Activated naive CD4-positive, alpha-beta T cell treated with anti-CD3 and anti-CD28 coated beads for 36 hours (primary cell): Measurements from ENCODE around the gene GPR160. TPM values are rescaled to one million over a fixed set of nuclear protein-coding genes. Genes with fewer than 3 reads are reported as not detected.

Experiments used
- CTCF ChIA-PET: fragments of 350-600 bp; sonication (Branson Sonifier 250); formaldehyde crosslinking; loops from one replicate; lab custom pipeline; 2021; ENCODE audit warnings: antibody characterized with exemption; lab: Charles Lee
- DNase-seq: peaks from one replicate; pipeline ENCODE4 v3.0.0-alpha.2; 2020
- H3K27ac Mint-ChIP-seq: one replicate; pipeline ENCODE4 v1.8.0; 2021; ENCODE audit warnings: mild to moderate bottlenecking, mixed read lengths
- H3K27me3 Mint-ChIP-seq: one replicate; pipeline ENCODE4 v1.8.0; 2021; ENCODE audit warnings: low read depth, mixed read lengths
- H3K36me3 Mint-ChIP-seq: one replicate; pipeline ENCODE4 v1.8.0; 2021; ENCODE audit warnings: low read depth, mixed read lengths
- H3K4me1 Mint-ChIP-seq: one replicate; pipeline ENCODE4 v1.8.0; 2021; ENCODE audit warnings: low read depth, mixed read lengths
- H3K4me3 Mint-ChIP-seq: one replicate; pipeline ENCODE4 v1.8.0; 2021; ENCODE audit warnings: mild to moderate bottlenecking, moderate library complexity, mixed read lengths
- H3K9me3 Mint-ChIP-seq: one replicate; pipeline ENCODE4 v1.8.0; 2021; ENCODE audit warnings: mixed read lengths
- intact Hi-C: fragments of 100-400 bp; cut with micrococcal nuclease; formaldehyde crosslinking; loops from one replicate; pipeline ENCODE4 v1.15.1; 2023
- total RNA-seq, 2 experiments: library from RNA; stranded (reverse); gene quantifications; one replicate each; pipeline ENCODE4 v1.2.3, GENCODE V29; 2021

The GPR160 gene
- total RNA-seq, 2 experiments from 2014 or later: 10.3 TPM

- no peaks in the 10 kb centered on the region for H3K27me3 Mint-ChIP-seq
- no peak overlapping the region for H3K27ac Mint-ChIP-seq
- H3K36me3 Mint-ChIP-seq: peaks cover 21% of the 10 kb centered on the region
- no peak for DNase-seq
- H3K4me3 Mint-ChIP-seq: no peak overlapping the region
- H3K4me1 Mint-ChIP-seq: peaks cover 8% of the 10 kb centered on the region
- intact Hi-C loops: loop anchor here (2.0 to 5.0 kb wide), 2 partner anchors 20 to 291 kb away; no protein-coding TSS in a partner anchor
- CTCF ChIA-PET: interaction anchor here (0.9 to 1.2 kb wide), 2 partner anchors 16 to 22 kb away, joined by 4 read pairs; no protein-coding TSS in a partner anchor
- peaks cover 4% of the 10 kb centered on the region for H3K9me3 Mint-ChIP-seq
These were observed 39.0 kb downstream of the GPR160 start for GRCh38 chr3:170076715-170077238.

- intact Hi-C loops: loop anchor here (2.0 to 5.0 kb wide), 2 partner anchors 21 to 290 kb away; no protein-coding TSS in a partner anchor
- H3K4me3 Mint-ChIP-seq: no peak overlapping the region
- H3K27ac Mint-ChIP-seq: no peak overlapping the region
- CTCF ChIA-PET: interaction anchor here (0.9 to 2.7 kb wide), 5 partner anchors 11 to 112 kb away, joined by 3 to 8 read pairs (median 4); no protein-coding TSS in a partner anchor
- peaks cover 8% of the 10 kb centered on the region for H3K4me1 Mint-ChIP-seq
- H3K9me3 Mint-ChIP-seq: peaks cover 2% of the 10 kb centered on the region
- H3K27me3 Mint-ChIP-seq: no peaks in the 10 kb centered on the region
- no peak for DNase-seq
- peaks cover 21% of the 10 kb centered on the region for H3K36me3 Mint-ChIP-seq
These were observed 39.6 kb downstream of the GPR160 start for GRCh38 chr3:170077361-170077760.

- intact Hi-C loops: loop anchor here (2.0 to 5.0 kb wide), 2 partner anchors 18 to 289 kb away; no protein-coding TSS in a partner anchor
These were observed 41.0 kb downstream of the GPR160 start for GRCh38 chr3:170078620-170079281.

DNA sequence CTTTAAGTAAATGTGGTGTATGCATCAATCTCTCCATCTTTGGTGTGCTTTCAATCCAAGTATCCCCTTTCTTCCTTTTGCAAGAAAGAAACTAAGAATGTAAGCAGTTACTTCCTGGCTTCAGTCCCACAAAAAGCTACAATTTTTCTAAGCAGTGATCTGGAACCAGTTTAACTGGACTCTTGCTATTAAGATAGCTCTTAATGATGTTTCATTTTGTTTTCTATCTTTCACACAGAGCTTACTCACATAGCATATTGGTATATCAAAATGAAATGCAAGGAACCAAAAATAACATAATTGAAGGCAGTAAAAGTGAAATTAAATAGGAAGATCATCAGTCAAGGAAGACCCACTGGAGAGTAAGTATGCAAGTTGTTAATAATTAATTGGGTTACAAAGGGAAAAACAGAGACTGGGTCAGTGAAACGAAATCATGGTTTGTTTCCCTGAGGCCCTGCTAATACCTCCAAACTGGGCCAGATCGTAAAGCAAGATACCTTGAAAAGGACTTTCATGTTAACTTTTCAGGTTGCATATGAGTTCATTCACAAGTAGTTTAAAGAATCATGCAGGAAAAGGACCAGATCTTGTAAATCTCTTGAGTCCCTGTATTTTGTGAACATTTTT lies 41.9 kb downstream of the GPR160 start:
- peaks cover 8% of the 10 kb centered on the region for H3K4me1 Mint-ChIP-seq
- CTCF ChIA-PET: interaction anchor here (0.7 to 2.7 kb wide), 4 partner anchors 9 to 42 kb away, joined by 3 to 8 read pairs (median 3); partner anchors contain the start of gene GPR160
- no peak overlapping the region for H3K27ac Mint-ChIP-seq
- peaks cover 17% of the 10 kb centered on the region for H3K36me3 Mint-ChIP-seq
- no peak overlapping the region for H3K4me3 Mint-ChIP-seq
- no peaks in the 10 kb centered on the region for H3K9me3 Mint-ChIP-seq
- intact Hi-C loops: loop anchor here (2.0 to 5.0 kb wide), 2 partner anchors 17 to 288 kb away; no protein-coding TSS in a partner anchor
- DNase-seq: no peak
- no peaks in the 10 kb centered on the region for H3K27me3 Mint-ChIP-seq

More at GRCh38 chr3:170078620-170079281, 41.0 kb downstream of the GPR160 start:
- H3K9me3 Mint-ChIP-seq: no peaks in the 10 kb centered on the region
- CTCF ChIA-PET: interaction anchor here (0.8 to 2.7 kb wide), 2 partner anchors 21 to 123 kb away, joined by 6 to 8 read pairs; no protein-coding TSS in a partner anchor
- no peak overlapping the region for H3K27ac Mint-ChIP-seq
- H3K27me3 Mint-ChIP-seq: no peaks in the 10 kb centered on the region
- H3K36me3 Mint-ChIP-seq: peaks cover 17% of the 10 kb centered on the region
- no peak for DNase-seq
- no peak overlapping the region for H3K4me3 Mint-ChIP-seq
- peaks cover 8% of the 10 kb centered on the region for H3K4me1 Mint-ChIP-seq

GRCh38 chr3:170080605-170081004 lies 42.8 kb downstream of the GPR160 start:
- Mint-ChIP-seq H3K27ac (no peak overlapping the region), H3K9me3 (no peaks in the 10 kb centered on the region), H3K36me3 (peaks cover 15% of the 10 kb centered on the region), H3K27me3 (no peaks in the 10 kb centered on the region), H3K4me3 (no peak overlapping the region), H3K4me1 (peaks cover 8% of the 10 kb centered on the region)
- CTCF ChIA-PET: interaction anchor here (1.3 kb wide), 1 partner anchor 8 kb away, joined by 3 read pairs; no protein-coding TSS in a partner anchor
- intact Hi-C loops: no loop called here
- DNase-seq: no peak

- intact Hi-C loops: no loop called here
- H3K36me3 Mint-ChIP-seq: peaks cover 16% of the 10 kb centered on the region
- CTCF ChIA-PET: interaction anchor here (0.6 kb wide), 1 partner anchor 317 kb away, joined by 3 read pairs; no protein-coding TSS in a partner anchor
- no peak overlapping the region for H3K4me3 Mint-ChIP-seq
- no peaks in the 10 kb centered on the region for H3K27me3 Mint-ChIP-seq
- no peaks in the 10 kb centered on the region for H3K9me3 Mint-ChIP-seq
- peaks cover 8% of the 10 kb centered on the region for H3K4me1 Mint-ChIP-seq
- DNase-seq: no peak
- no peak overlapping the region for H3K27ac Mint-ChIP-seq
These were observed 43.4 kb downstream of the GPR160 start for GRCh38 chr3:170081079-170081741.

DNA sequence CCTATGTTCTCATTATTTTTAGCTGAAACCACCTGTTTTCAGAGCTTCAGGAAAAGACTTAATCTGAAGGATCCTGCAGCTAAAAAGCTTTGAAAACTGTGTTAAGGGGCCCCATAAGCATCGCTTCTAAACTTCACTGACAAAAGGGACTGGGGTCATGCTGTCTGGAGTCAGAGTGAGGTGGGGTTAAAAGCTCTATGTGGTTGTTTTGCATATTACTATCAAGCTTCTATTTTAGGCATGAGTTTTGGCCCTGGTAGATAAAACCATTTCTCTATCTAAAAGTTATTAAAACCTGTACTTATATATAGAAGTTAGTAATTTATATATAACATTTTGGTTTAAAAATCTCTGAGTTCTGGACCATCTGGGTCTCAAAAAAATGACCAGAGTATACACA lies 45.5 kb downstream of the GPR160 start:
- CTCF ChIA-PET: no interaction called here
- Mint-ChIP-seq H3K27me3 (no peaks in the 10 kb centered on the region), H3K4me3 (no peak overlapping the region), H3K9me3 (no peaks in the 10 kb centered on the region), H3K4me1 (no peaks in the 10 kb centered on the region), H3K36me3 (peaks cover 16% of the 10 kb centered on the region), H3K27ac (peak overlapping the region; percentile 1)
- intact Hi-C loops: no loop called here
- DNase-seq: no peak

DNA sequence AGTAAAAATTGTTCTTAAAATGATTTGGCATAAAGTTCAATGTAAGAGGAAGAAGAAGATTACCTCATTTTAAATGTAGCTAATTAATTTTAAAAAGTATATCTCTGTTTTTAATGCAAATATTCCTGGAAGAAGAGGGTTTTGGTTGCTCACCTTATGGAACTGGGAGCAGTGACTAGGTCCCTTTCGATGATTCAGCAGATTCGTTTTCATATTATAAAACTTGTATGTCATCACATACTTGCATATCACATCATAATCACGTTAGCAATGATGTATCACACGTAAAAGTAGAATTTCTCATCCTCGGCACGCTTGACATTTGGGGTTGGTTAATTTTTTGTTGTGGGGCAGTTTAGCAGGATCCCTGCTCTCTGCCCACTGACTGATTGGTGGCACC lies 47.6 kb downstream of the GPR160 start:
- Mint-ChIP-seq H3K4me1 (peaks cover 5% of the 10 kb centered on the region), H3K9me3 (no peaks in the 10 kb centered on the region), H3K36me3 (peaks cover 19% of the 10 kb centered on the region), H3K4me3 (no peak overlapping the region), H3K27ac (no peak overlapping the region), H3K27me3 (no peaks in the 10 kb centered on the region)
- intact Hi-C loops: no loop called here
- no peak for DNase-seq
- CTCF ChIA-PET: interaction anchor here (1.2 kb wide), 1 partner anchor 32 kb away, joined by 4 read pairs; no protein-coding TSS in a partner anchor

DNA sequence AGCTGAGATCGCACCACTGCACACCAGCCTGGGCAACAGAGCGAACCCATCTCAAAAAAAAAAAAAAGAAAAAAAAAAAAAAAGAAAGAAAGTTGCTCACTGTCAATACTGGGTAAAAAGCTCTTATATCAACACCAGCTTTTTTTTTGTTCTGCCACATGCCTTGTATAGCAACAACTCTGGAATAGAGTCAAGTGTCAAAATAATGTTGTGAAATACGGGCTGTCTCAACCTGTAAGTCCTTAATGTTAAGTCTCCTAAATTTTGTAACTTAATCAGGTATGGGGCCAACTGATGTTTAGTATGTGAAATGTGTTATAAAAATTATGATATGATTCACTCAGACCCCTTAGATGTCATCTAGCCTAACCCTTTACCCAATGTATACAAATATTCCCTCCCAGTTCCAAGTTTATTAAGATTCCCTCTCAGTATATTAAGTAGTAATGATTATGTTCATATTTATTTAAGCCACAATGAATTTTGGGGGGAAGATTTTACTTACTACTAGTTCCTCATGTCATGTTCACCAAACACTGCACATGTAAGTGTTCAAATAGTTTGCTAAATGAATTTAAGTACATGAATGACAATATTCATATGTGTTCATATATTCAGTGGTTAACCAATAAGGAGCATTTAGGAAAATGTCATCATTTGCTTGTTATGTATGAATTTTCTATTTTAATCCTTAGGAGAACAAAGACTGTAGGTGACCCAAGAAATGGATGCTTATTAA lies 52.2 kb downstream of the GPR160 start:
- CTCF ChIA-PET: no interaction called here
- H3K36me3 Mint-ChIP-seq: peaks cover 24% of the 10 kb centered on the region

GRCh38 chr3:170090601-170090981 lies 52.8 kb downstream of the GPR160 start:
- intact Hi-C loops: loop anchor here (1.0 kb wide), 1 partner anchor 8 kb away; no protein-coding TSS in a partner anchor
- no peaks in the 10 kb centered on the region for H3K9me3 Mint-ChIP-seq
- CTCF ChIA-PET: no interaction called here
- no peak overlapping the region for H3K4me3 Mint-ChIP-seq
- H3K4me1 Mint-ChIP-seq: peaks cover 33% of the 10 kb centered on the region
- no peaks in the 10 kb centered on the region for H3K27me3 Mint-ChIP-seq
- DNase-seq: no peak
- peaks cover 27% of the 10 kb centered on the region for H3K36me3 Mint-ChIP-seq
- H3K27ac Mint-ChIP-seq: peak overlapping the region; percentile 8

More for the DNA sequence above, 52.2 kb downstream of the GPR160 start:
- intact Hi-C loops: loop anchor here (1.0 kb wide), 1 partner anchor 8 kb away; no protein-coding TSS in a partner anchor
- H3K27me3 Mint-ChIP-seq: no peaks in the 10 kb centered on the region
- H3K4me3 Mint-ChIP-seq: no peak overlapping the region
- H3K27ac Mint-ChIP-seq: peak overlapping the region; percentile 8
- DNase-seq: no peak
- H3K4me1 Mint-ChIP-seq: peaks cover 30% of the 10 kb centered on the region
- no peaks in the 10 kb centered on the region for H3K9me3 Mint-ChIP-seq

- H3K27me3 Mint-ChIP-seq: no peaks in the 10 kb centered on the region
- DNase-seq: no peak
- no peak overlapping the region for H3K4me3 Mint-ChIP-seq
- CTCF ChIA-PET: interaction anchor here (1.6 kb wide), 1 partner anchor 16 kb away, joined by 4 read pairs; no protein-coding TSS in a partner anchor
- H3K9me3 Mint-ChIP-seq: no peaks in the 10 kb centered on the region
- intact Hi-C loops: no loop called here
- H3K36me3 Mint-ChIP-seq: peaks cover 41% of the 10 kb centered on the region
- peaks cover 42% of the 10 kb centered on the region for H3K4me1 Mint-ChIP-seq
- H3K27ac Mint-ChIP-seq: peak overlapping the region; percentile 73
These were observed 55.1 kb downstream of the GPR160 start for GRCh38 chr3:170092907-170093306.
